A549 (cell line): ENCODE data around the gene PAK1. TPM values are rescaled to one million over a fixed set of nuclear protein-coding genes. Genes with fewer than 3 reads are reported as not detected.

Source experiments
- ATAC-seq, 2 experiments: fragments of 200-7000 bp in 1 of 2; fragments of >200 bp in 1 of 2; cut with Nextera tagmentation in 1 of 2; cut with Tn5 transposase in 1 of 2; 3 replicates each; pipeline versions ENCODE4 v1.8.0 to v1.9.1; 2018 to 2020; ENCODE audit warnings: mild to moderate bottlenecking in 1 of 2, moderate library complexity in 1 of 2
- CTCF ChIA-PET: fragments of 300-600 bp; sonication (Branson Sonifier 250); formaldehyde crosslinking; extraction: SDS; loops from one replicate; lab custom pipeline; 2021; ENCODE audit warnings: antibody characterized with exemption, inconsistent platforms; lab: Yijun Ruan, JAX
- POLR2A ChIA-PET: fragments of 350-600 bp; formaldehyde crosslinking; extraction: SDS; loops from one replicate; lab custom pipeline; 2021; ENCODE audit warnings: antibody characterized with exemption, inconsistent platforms; lab: Yijun Ruan, JAX
- DNase-seq, 2 experiments: peaks; one replicate each; pipeline versions ENCODE4 v3.0.0 to v3.0.0-alpha.2; 2011 to 2016; ENCODE audit warnings: low read depth in 1 of 2, low spot score in 1 of 2
- FAIRE-seq: peaks from 2 replicates; lab custom pipeline; 2011; peaks lifted over from hg19 to GRCh38; lab: Jason Lieb, UNC
- H3K27ac ChIP-seq, 2 experiments: fragments of >200 bp; sonication (Bioruptor Twin); formaldehyde crosslinking; 3 replicates each; pipeline ENCODE4 v1.5.1; 2016 to 2017
- H3K4me1 ChIP-seq: fragments of >200 bp; sonication (Bioruptor Twin); formaldehyde crosslinking; 3 replicates; pipeline ENCODE4 v1.6.1; 2016
- H3K4me2 ChIP-seq: fragments of >200 bp; sonication (Bioruptor Twin); formaldehyde crosslinking; 3 replicates; pipeline ENCODE4 v1.6.1; 2016
- H3K4me3 ChIP-seq: fragments of >200 bp; sonication (Bioruptor Twin); formaldehyde crosslinking; 3 replicates; pipeline ENCODE4 v1.5.1; 2016
- H3K9me3 ChIP-seq: fragments of >200 bp; sonication (Bioruptor Twin); formaldehyde crosslinking; 3 replicates; pipeline ENCODE4 v1.6.1; 2016
- BCL3 ChIP-seq: fragments of >200 bp; sonication (Bioruptor Twin); formaldehyde crosslinking; IDR thresholded peaks from 3 replicates; pipeline ENCODE4 v1.6.1; 2016
- BHLHE40 ChIP-seq: IDR thresholded peaks from 2 replicates; pipeline ENCODE4 v1.6.1; 2012; ENCODE audit warnings: low read depth, low read length, inconsistent platforms
- CHD2 ChIP-seq: fragments of 150-350 bp; IDR thresholded peaks from 2 replicates; pipeline ENCODE4 v1.6.1; 2014; ENCODE audit warnings: low read length; ENCODE audit not compliant: partially characterized antibody
- CHD4 ChIP-seq: fragments of 200-600 bp; sonication (generic); IDR thresholded peaks from 2 replicates; pipeline ENCODE4 v1.6.1; 2016; ENCODE audit warnings: antibody characterized with exemption, mild to moderate bottlenecking, borderline replicate concordance
- CTCF ChIP-seq: fragments of >200 bp; sonication (Bioruptor Twin); formaldehyde crosslinking; IDR thresholded peaks from 3 replicates; pipeline ENCODE4 v1.5.1; 2016
- E2F6 ChIP-seq: IDR thresholded peaks from 2 replicates; pipeline ENCODE4 v1.6.1; 2012; ENCODE audit warnings: low read depth, borderline replicate concordance
- EHF ChIP-seq: fragments of 250-450 bp; sonication (Bioruptor Pico); IDR thresholded peaks from 2 replicates; pipeline ENCODE4 v1.5.0; 2020; ENCODE audit warnings: mild to moderate bottlenecking
- EP300 ChIP-seq, 2 experiments: fragments of >200 bp; sonication (Bioruptor Twin); formaldehyde crosslinking; IDR thresholded peaks; 2 replicates in 1 of 2; 3 replicates in 1 of 2; pipeline ENCODE4 v1.6.1; 2016 to 2017
- ESRRA ChIP-seq: fragments of 150-350 bp; IDR thresholded peaks from 2 replicates; pipeline ENCODE4 v1.6.1; 2014; ENCODE audit warnings: mild to moderate bottlenecking, low read length, borderline replicate concordance
- FOSB ChIP-seq: fragments of 250-450 bp; sonication (Bioruptor Pico); IDR thresholded peaks from 2 replicates; pipeline ENCODE4 v1.5.0; 2020; ENCODE audit warnings: mild to moderate bottlenecking, moderate library complexity
- FOSL2 ChIP-seq, 2 experiments: fragments of 450-650 bp in 1 of 2; fragments of >200 bp in 1 of 2; sonication (Bioruptor Twin) in 1 of 2; formaldehyde crosslinking; IDR thresholded peaks; 2 replicates each; pipeline versions ENCODE4 v1.5.0 to v1.6.1; 2016 to 2020; ENCODE audit warnings: mild to moderate bottlenecking in 1 of 2, moderate library complexity in 1 of 2
- FOXS1 ChIP-seq: fragments of 250-450 bp; sonication (Bioruptor Pico); IDR thresholded peaks from 2 replicates; pipeline ENCODE4 v1.5.0; 2020; ENCODE audit warnings: mild to moderate bottlenecking, moderate library complexity
- HMGXB4 ChIP-seq: fragments of 250-450 bp; sonication (Bioruptor Pico); IDR thresholded peaks from 2 replicates; pipeline ENCODE4 v1.5.0; 2021; ENCODE audit warnings: mild to moderate bottlenecking, moderate library complexity, borderline replicate concordance
- HOXA7 ChIP-seq: fragments of 250-450 bp; sonication (Bioruptor Pico); IDR thresholded peaks from 2 replicates; pipeline ENCODE4 v1.5.0; 2020; ENCODE audit warnings: mild to moderate bottlenecking, moderate library complexity
- HOXB13 ChIP-seq: fragments of 250-450 bp; sonication (Bioruptor Pico); IDR thresholded peaks from 2 replicates; pipeline ENCODE4 v1.5.0; 2020; ENCODE audit warnings: low read depth, mild to moderate bottlenecking, moderate library complexity
- MAFK ChIP-seq: fragments of 450-650 bp; IDR thresholded peaks from 2 replicates; pipeline ENCODE4 v1.6.1; 2014; ENCODE audit not compliant: partially characterized antibody
- MAZ ChIP-seq: fragments of 150-350 bp; IDR thresholded peaks from 2 replicates; pipeline ENCODE4 v1.6.1; 2014; ENCODE audit warnings: antibody characterized with exemption, low read depth, low read length, borderline replicate concordance
- PBX3 ChIP-seq: IDR thresholded peaks from 2 replicates; pipeline ENCODE4 v1.6.1; 2012
- PHF8 ChIP-seq: fragments of 200-600 bp; sonication (generic); IDR thresholded peaks from 2 replicates; pipeline ENCODE4 v1.6.1; 2016; ENCODE audit warnings: low read depth, mild to moderate bottlenecking, antibody characterized with exemption, moderate library complexity, borderline replicate concordance
- POLR2A ChIP-seq: IDR thresholded peaks from 2 replicates; pipeline ENCODE4 v1.6.1; 2012; ENCODE audit warnings: mild to moderate bottlenecking, low read length
- POLR2AphosphoS2 ChIP-seq: conservative IDR thresholded peaks from 2 replicates; pipeline ENCODE4 v1.6.1; 2012; ENCODE audit warnings: low read length, improper control_type of control experiment, inconsistent platforms
- RAD21 ChIP-seq, 2 experiments: fragments of >200 bp in 1 of 2; sonication (Bioruptor Twin) in 1 of 2; formaldehyde crosslinking in 1 of 2; IDR thresholded peaks in 1 of 2; conservative IDR thresholded peaks in 1 of 2; 2 replicates in 1 of 2; 3 replicates in 1 of 2; pipeline ENCODE4 v1.6.1; 2012 to 2018; ENCODE audit warnings: inconsistent platforms in 1 of 2
- RARB ChIP-seq: fragments of 250-450 bp; sonication (Bioruptor Pico); IDR thresholded peaks from 2 replicates; pipeline ENCODE4 v1.8.0; 2021; ENCODE audit warnings: mild to moderate bottlenecking, moderate library complexity
- RFX5 ChIP-seq: fragments of 450-650 bp; IDR thresholded peaks from 2 replicates; pipeline ENCODE4 v1.7.1; 2014; ENCODE audit warnings: antibody characterized with exemption, mild to moderate bottlenecking, moderate library complexity
- RNF2 ChIP-seq: fragments of 200-600 bp; sonication (generic); IDR thresholded peaks from 2 replicates; pipeline ENCODE4 v1.6.1; 2016; ENCODE audit warnings: low read depth, mild to moderate bottlenecking, antibody characterized with exemption, moderate library complexity, borderline replicate concordance
- TP53 ChIP-seq: fragments of 250-450 bp; sonication (Bioruptor Pico); IDR thresholded peaks from 2 replicates; pipeline ENCODE4 v1.5.0; 2021; ENCODE audit warnings: mild to moderate bottlenecking, moderate library complexity
- USF2 ChIP-seq: fragments of 450-650 bp; IDR thresholded peaks from 2 replicates; pipeline ENCODE4 v1.6.1; 2014; ENCODE audit warnings: antibody characterized with exemption
- ZC3H11A ChIP-seq: fragments of 450-650 bp; IDR thresholded peaks from 2 replicates; pipeline ENCODE4 v1.6.1; 2014; ENCODE audit warnings: antibody characterized with exemption, mild to moderate bottlenecking
- WGBS: methylation state at CpG from one replicate; pipeline ENCODE4 v1.1.6; 2017; ENCODE audit errors: missing lambda C conversion rate; 5-methylcytosine and 5-hydroxymethylcytosine counted together
- polyA plus RNA-seq, 4 experiments: library from polyadenylated mRNA; depleted of rRNA in 3 of 4; stranded (reverse); fragments of >200 nt; fragmentation: RNase III in 1 of 4; extraction: RNeasy Plus Mini Kit Qiagen cat#74134 plus additional on column Dnase treatment in 1 of 4; gene quantifications; 2 replicates in 3 of 4; 3 replicates in 1 of 4; pipeline ENCODE4 v1.2.3, GENCODE V29; 2011 to 2017

Gene PAK1
- polyA plus RNA-seq, 2 of the 4 experiments (the other 2 are of a cell fraction): 20.6 to 60.7 TPM

- TF ChIP-seq BHLHE40 (no peak), EHF (CRISPR knock-in tag) (no peak), USF2 (no peak), PBX3 (no peak), EP300 (IDR thresholded peaks at IDR 0.05) (no peak), POLR2A (no peak), HMGXB4 (no peak), POLR2AphosphoS2 (no peak), CHD4 (no peak), HOXB13 (CRISPR knock-in tag) (no peak), BCL3 (no peak), RAD21 (conservative IDR thresholded peaks at IDR 0.05 in 1 of 2, IDR thresholded peaks at IDR 0.05 in 1 of 2) (no peak), MAZ (no peak), CTCF (no peak), FOXS1 (no peak), CHD2 (no peak), TP53 (no peak), PHF8 (no peak)
- no peaks in the 10 kb centered on the region for H3K9me3 ChIP-seq
- H3K4me1 ChIP-seq: no peaks in the 10 kb centered on the region
- H3K4me2 ChIP-seq: no peak overlapping the region
- H3K27ac ChIP-seq: no peak overlapping the region
- ChIA-PET CTCF (interaction anchor here (2.3 kb wide), 1 partner anchor 26 kb away, joined by 9 read pairs; no protein-coding TSS in a partner anchor), POLR2A (no interaction called here)
- H3K4me3 ChIP-seq: no peak overlapping the region
- no peak for FAIRE-seq
- no peak for ATAC-seq
- DNase-seq: no peak
Observed at GRCh38 chr11:77522215-77522614, 48.3 kb upstream of the PAK1 start.

GRCh38 chr11:77519847-77520246, 46.0 kb upstream of the PAK1 start:
- CTCF ChIA-PET: interaction anchor here (0.5 to 1.0 kb wide), 2 partner anchors 29 to 287 kb away, joined by 3 to 4 read pairs; no protein-coding TSS in a partner anchor
- H3K4me3 ChIP-seq: no peak overlapping the region
- no peaks in the 10 kb centered on the region for H3K9me3 ChIP-seq
- ATAC-seq: peak in 1 of 2 experiments; percentile 42; a peak in 2 of 6 replicates
- H3K4me1 ChIP-seq: peaks cover 12% of the 10 kb centered on the region
- no peak overlapping the region for H3K27ac ChIP-seq
- 61% methylated on average over 3 of the region's 3 CpGs for WGBS
- no peak overlapping the region for H3K4me2 ChIP-seq
- FAIRE-seq: no peak
- no peak for DNase-seq
- POLR2A ChIA-PET: no interaction called here
- TF ChIP-seq BHLHE40 (no peak), MAFK (no peak), HMGXB4 (no peak), FOSL2 (IDR thresholded peaks at IDR 0.05) (no peak), FOSL2 (CRISPR knock-in tag; IDR thresholded peaks at IDR 0.05) (no peak), RARB (no peak), POLR2AphosphoS2 (no peak), HOXA7 (CRISPR knock-in tag) (no peak), ZC3H11A (no peak), E2F6 (no peak), RNF2 (no peak), ESRRA (no peak), RAD21 (conservative IDR thresholded peaks at IDR 0.05 in 1 of 2, IDR thresholded peaks at IDR 0.05 in 1 of 2) (no peak), PHF8 (no peak), RFX5 (no peak), FOSB (CRISPR knock-in tag) (no peak), EP300 (IDR thresholded peaks at IDR 0.05) (no peak), MAZ (no peak)
